ENCODE measurements around the gene EPHB2.
"Not testable (repeated sequence)": the region's sequence is repeated elsewhere in the genome, so short reads cannot be mapped to it uniquely, and the experiment has no call there.

Gene EPHB2

DNA sequence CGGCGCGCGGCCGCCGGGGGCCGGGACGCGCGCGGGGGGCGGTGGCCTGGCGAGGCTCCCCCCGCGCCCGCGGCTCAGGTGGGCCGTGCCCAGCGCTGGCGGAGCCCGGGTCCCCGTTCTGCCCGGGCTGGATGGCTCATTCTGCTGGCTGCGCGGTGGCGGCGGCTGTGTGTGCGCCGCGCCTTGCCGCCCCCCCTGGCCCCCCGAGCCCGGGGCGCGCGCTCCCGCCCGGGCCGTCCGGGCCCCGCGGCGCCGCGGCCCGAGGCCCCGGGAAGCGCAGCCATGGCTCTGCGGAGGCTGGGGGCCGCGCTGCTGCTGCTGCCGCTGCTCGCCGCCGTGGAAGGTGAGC lies at the start of gene EPHB2:
Gene EPHB2, plus strand, starts transcription at position 139 of the 349 bp plus-strand sequence. Its CDS starts 144 bp downstream, at position 283.
- no peak for DNase-seq

DNA sequence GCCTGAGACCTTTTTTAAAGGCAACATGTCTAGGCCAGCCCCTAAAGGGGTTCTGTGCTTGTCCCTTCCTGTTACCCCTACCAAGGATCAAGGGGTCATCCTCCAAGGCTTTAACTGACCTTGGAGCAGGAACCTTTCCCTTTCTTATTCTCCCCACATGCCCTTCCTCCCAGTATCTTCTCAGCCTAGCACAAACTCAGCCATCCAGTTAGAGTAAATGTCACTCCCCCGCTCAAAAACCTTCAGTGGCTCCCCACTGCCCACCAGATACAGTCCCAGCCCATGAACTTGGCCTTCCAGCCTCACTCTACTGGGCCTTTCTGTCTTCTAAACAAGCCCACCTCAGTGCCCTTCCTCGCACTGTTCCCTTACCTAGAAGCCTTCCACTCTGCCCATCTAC lies 48.8 kb upstream of the EPHB2 start:
- no peak for DNase-seq

GRCh38 chr1:22662318-22662717 lies 48.3 kb upstream of the EPHB2 start:
- DNase-seq, result no peak

GRCh38 chr1:22662986-22663408 lies 47.6 kb upstream of the EPHB2 start:
- no peak for DNase-seq

GRCh38 chr1:22665752-22666151 lies 44.9 kb upstream of the EPHB2 start:
- no peak for DNase-seq

GRCh38 chr1:22666412-22666811 lies 44.2 kb upstream of the EPHB2 start:
- no peak for DNase-seq

DNA sequence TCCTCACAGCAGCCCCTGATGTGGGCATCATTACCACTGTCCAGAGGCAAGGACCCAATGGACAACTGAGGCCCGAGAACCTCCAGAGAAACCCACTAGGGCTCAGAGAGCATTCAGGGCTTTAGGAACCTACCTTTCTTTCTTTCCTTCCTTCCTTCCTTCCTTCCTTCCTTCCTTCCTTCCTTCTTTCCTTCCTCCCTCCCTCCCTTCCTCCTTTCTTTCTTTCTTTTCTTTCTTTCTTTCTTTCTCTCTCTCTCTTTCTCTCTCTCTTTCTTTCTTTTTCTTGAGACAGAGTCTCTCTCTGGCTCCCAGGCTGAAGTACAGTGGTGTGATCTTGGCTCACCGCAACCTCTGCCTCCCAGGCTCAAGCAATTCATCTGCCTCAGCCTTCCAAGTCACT lies 41.8 kb upstream of the EPHB2 start:
- DNase-seq, result not testable (repeated sequence)

- no peak for DNase-seq
These were observed 40.2 kb upstream of the EPHB2 start for GRCh38 chr1:22670352-22670975.

DNA sequence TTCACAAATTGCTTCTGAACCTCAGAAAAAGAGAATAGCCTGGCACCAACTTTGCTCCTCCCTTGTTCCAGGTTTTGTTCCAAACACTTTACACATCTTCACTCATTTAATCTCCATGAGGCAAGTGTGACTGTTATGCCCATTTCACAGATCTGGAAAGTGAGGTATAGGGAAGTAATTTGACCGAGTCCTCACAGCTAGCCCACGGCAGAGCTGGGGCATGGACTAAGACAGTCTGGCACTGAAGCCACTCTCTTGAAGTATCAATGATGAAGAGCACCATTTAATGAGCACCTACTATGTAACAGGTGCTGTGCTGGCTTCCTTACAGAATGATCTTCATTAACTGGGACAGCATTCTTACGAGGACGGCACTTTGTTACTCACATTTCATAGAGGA lies 38.6 kb upstream of the EPHB2 start:
- no peak for DNase-seq

- no peak for DNase-seq
These were observed 36.9 kb upstream of the EPHB2 start for GRCh38 chr1:22673486-22674409.

DNA sequence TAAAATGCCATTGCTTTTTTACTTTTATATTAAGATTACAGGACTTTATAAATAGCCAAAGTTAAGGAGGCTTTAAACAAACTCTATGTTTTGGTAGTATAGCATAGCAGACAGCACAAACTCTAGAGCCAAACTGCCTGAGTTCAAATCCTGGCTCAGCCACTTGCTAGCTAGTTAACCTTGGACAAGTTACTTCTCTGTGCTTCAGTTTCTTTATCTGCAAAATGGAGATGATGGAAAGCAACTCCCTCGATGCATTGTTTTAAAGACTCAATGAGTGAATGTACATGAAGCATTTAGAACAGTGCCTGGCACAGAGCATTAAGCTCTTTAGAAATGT lies 36.3 kb upstream of the EPHB2 start:
- no peak for DNase-seq

- not testable (repeated sequence) for DNase-seq
These were observed 34.5 kb upstream of the EPHB2 start for GRCh38 chr1:22676151-22676550.

GRCh38 chr1:22676916-22677583 lies 33.6 kb upstream of the EPHB2 start:
- no peak for DNase-seq

GRCh38 chr1:22677931-22678896 lies 32.4 kb upstream of the EPHB2 start:
- no peak for DNase-seq

GRCh38 chr1:22680726-22681125 lies 29.9 kb upstream of the EPHB2 start:
- DNase-seq, result no peak

- DNase-seq, result no peak
These were observed 28.9 kb upstream of the EPHB2 start for GRCh38 chr1:22681556-22682276.

GRCh38 chr1:22683547-22683946 lies 27.1 kb upstream of the EPHB2 start:
- DNase-seq, result no peak

DNA sequence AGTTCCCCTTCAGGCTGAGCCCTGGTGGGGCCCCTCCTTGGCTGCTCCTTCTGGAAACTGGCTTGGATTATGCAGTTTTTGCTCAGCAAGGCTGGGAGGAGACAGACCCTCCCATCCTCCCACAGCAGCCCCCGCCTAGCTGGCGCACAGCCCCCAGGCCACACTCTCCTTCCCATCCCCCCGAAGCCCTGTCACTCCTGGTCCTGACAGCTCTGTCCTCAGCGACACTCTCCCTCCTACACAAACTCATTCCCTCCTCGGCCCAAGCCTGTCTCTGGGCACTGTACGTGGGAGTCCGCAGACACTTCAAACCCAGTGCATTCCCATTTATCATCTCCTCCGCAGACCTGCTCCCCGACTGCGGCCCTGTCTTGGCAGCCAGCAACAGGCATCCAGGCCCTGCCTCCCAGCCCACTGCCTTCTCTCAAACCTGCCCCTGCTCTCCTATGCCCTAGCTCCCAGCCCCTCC lies 25.0 kb upstream of the EPHB2 start:
- no peak for DNase-seq

- no peak for DNase-seq
These were observed 23.4 kb upstream of the EPHB2 start for GRCh38 chr1:22687191-22687590.

GRCh38 chr1:22688466-22688865 lies 22.2 kb upstream of the EPHB2 start:
- no peak for DNase-seq

DNA sequence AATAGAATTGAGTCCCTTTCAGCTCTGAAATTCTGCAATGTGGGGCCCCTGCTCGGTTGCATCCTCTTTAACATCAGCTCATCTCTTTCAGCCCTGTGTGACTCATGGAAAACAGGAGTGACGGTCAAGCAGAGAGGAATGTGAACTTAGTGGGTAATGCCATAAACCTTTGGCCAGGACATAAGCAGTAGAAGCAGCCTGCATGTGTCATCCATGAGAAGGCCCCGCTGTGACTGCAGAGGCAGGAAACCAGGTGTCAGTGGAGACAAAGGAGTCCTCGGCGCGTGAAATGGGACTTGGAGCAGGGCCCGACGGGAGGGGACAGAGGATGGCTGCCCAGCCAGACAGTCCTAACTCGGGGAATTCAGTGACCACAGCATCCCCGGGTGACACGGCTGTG lies 21.1 kb upstream of the EPHB2 start:
- DNase-seq, result no peak
